ENCODE results near the gene ERCC6L2.

Gene ERCC6L2

GRCh38 chr9:96006296-96006879 is 130.9 kb downstream of the ERCC6L2 start:
- Histone ChIP-seq H3K79me2 (ENCODE audit: control insufficient read depth, insufficient read depth, low read length, unreplicated experiment) (no peaks in the 10 kb centered on the region), H3K4me1 (ENCODE audit: control insufficient read depth, insufficient read depth, low read length, unreplicated experiment) (no peaks in the 10 kb centered on the region), H3K27ac (ENCODE audit: low read depth, low read length) (no peak overlapping the region), H3K4me3 (ENCODE audit: low read depth, low read length) (no peak overlapping the region), H3K27me3 (ENCODE audit: insufficient read depth, low read length) (no peaks in the 10 kb centered on the region), H3K36me3 (ENCODE audit: insufficient read depth, low read length) (peaks cover 12% of the 10 kb centered on the region; the same call in 1 of the 2 replicates), H2AFZ (ENCODE audit: low read length, unreplicated experiment) (no peak overlapping the region)

- Histone ChIP-seq H2AFZ (ENCODE audit: low read length, unreplicated experiment) (no peak overlapping the region), H3K4me1 (ENCODE audit: control insufficient read depth, insufficient read depth, low read length, unreplicated experiment) (no peaks in the 10 kb centered on the region), H3K27ac (ENCODE audit: low read depth, low read length) (no peak overlapping the region), H3K36me3 (ENCODE audit: insufficient read depth, low read length) (peaks cover 12% of the 10 kb centered on the region; the same call in 1 of the 2 replicates), H3K79me2 (ENCODE audit: control insufficient read depth, insufficient read depth, low read length, unreplicated experiment) (no peaks in the 10 kb centered on the region), H3K27me3 (ENCODE audit: insufficient read depth, low read length) (no peaks in the 10 kb centered on the region), H3K4me3 (ENCODE audit: low read depth, low read length) (no peak overlapping the region)
Measured at GRCh38 chr9:96006961-96007360, 131.5 kb downstream of the ERCC6L2 start.

GRCh38 chr9:96008502-96009222 is 133.2 kb downstream of the ERCC6L2 start:
- H3K27ac ChIP-seq (ENCODE audit: low read depth, low read length) = no peak overlapping the region
- H3K27me3 ChIP-seq (ENCODE audit: insufficient read depth, low read length) = no peaks in the 10 kb centered on the region
- no peaks in the 10 kb centered on the region for H3K79me2 ChIP-seq (ENCODE audit: control insufficient read depth, insufficient read depth, low read length, unreplicated experiment)
- H3K4me1 ChIP-seq (ENCODE audit: control insufficient read depth, insufficient read depth, low read length, unreplicated experiment) = no peaks in the 10 kb centered on the region
- H3K4me3 ChIP-seq (ENCODE audit: low read depth, low read length) = no peak overlapping the region
- H2AFZ ChIP-seq (ENCODE audit: low read length, unreplicated experiment) = no peak overlapping the region
- H3K36me3 ChIP-seq (ENCODE audit: insufficient read depth, low read length) = peaks cover 14% of the 10 kb centered on the region; the same call in 1 of the 2 replicates

- Histone ChIP-seq H2AFZ (ENCODE audit: low read length, unreplicated experiment) (no peak overlapping the region), H3K27ac (ENCODE audit: low read depth, low read length) (no peak overlapping the region), H3K27me3 (ENCODE audit: insufficient read depth, low read length) (no peaks in the 10 kb centered on the region), H3K79me2 (ENCODE audit: control insufficient read depth, insufficient read depth, low read length, unreplicated experiment) (no peaks in the 10 kb centered on the region), H3K36me3 (ENCODE audit: insufficient read depth, low read length) (peaks cover 14% of the 10 kb centered on the region; the same call in 1 of the 2 replicates), H3K4me1 (ENCODE audit: control insufficient read depth, insufficient read depth, low read length, unreplicated experiment) (no peaks in the 10 kb centered on the region), H3K4me3 (ENCODE audit: low read depth, low read length) (no peak overlapping the region)
Measured at GRCh38 chr9:96009223-96009602, 133.7 kb downstream of the ERCC6L2 start.

GRCh38 chr9:96009690-96010472 is 134.4 kb downstream of the ERCC6L2 start:
- H3K36me3 ChIP-seq (ENCODE audit: insufficient read depth, low read length) = peaks cover 17% of the 10 kb centered on the region; the same call in 1 of the 2 replicates
- H3K79me2 ChIP-seq (ENCODE audit: control insufficient read depth, insufficient read depth, low read length, unreplicated experiment) = no peaks in the 10 kb centered on the region

GRCh38 chr9:96014078-96014477 is 138.6 kb downstream of the ERCC6L2 start:
- no peaks in the 10 kb centered on the region for H3K4me1 ChIP-seq (ENCODE audit: control insufficient read depth, insufficient read depth, low read length, unreplicated experiment)

More at GRCh38 chr9:96009690-96010472, 134.4 kb downstream of the ERCC6L2 start:
- Histone ChIP-seq H3K4me1 (ENCODE audit: control insufficient read depth, insufficient read depth, low read length, unreplicated experiment) (no peaks in the 10 kb centered on the region), H3K4me3 (ENCODE audit: low read depth, low read length) (no peak overlapping the region), H2AFZ (ENCODE audit: low read length, unreplicated experiment) (no peak overlapping the region), H3K27ac (ENCODE audit: low read depth, low read length) (no peak overlapping the region), H3K27me3 (ENCODE audit: insufficient read depth, low read length) (no peaks in the 10 kb centered on the region)

GRCh38 chr9:96015876-96016686 is 140.6 kb downstream of the ERCC6L2 start:
- no peak overlapping the region for H3K4me3 ChIP-seq (ENCODE audit: low read depth, low read length)
- peaks cover 11% of the 10 kb centered on the region for H3K27me3 ChIP-seq (ENCODE audit: insufficient read depth, low read length)
- H3K4me1 ChIP-seq (ENCODE audit: control insufficient read depth, insufficient read depth, low read length, unreplicated experiment) = no peaks in the 10 kb centered on the region
- peaks cover 9% of the 10 kb centered on the region; the same call in 1 of the 2 replicates for H3K36me3 ChIP-seq (ENCODE audit: insufficient read depth, low read length)
- no peaks in the 10 kb centered on the region for H3K79me2 ChIP-seq (ENCODE audit: control insufficient read depth, insufficient read depth, low read length, unreplicated experiment)
- H3K27ac ChIP-seq (ENCODE audit: low read depth, low read length) = no peak overlapping the region
- H2AFZ ChIP-seq (ENCODE audit: low read length, unreplicated experiment) = no peak overlapping the region

More at GRCh38 chr9:96014078-96014477, 138.6 kb downstream of the ERCC6L2 start:
- Histone ChIP-seq H3K4me3 (ENCODE audit: low read depth, low read length) (no peak overlapping the region), H3K27ac (ENCODE audit: low read depth, low read length) (no peak overlapping the region), H3K27me3 (ENCODE audit: insufficient read depth, low read length) (no peaks in the 10 kb centered on the region), H2AFZ (ENCODE audit: low read length, unreplicated experiment) (no peak overlapping the region), H3K36me3 (ENCODE audit: insufficient read depth, low read length) (peaks cover 11% of the 10 kb centered on the region; the same call in 1 of the 2 replicates), H3K79me2 (ENCODE audit: control insufficient read depth, insufficient read depth, low read length, unreplicated experiment) (no peaks in the 10 kb centered on the region)

Data from ACC112 (cell line).